SK-N-SH treated with all-trans-retinoic acid at 6 μM for 48 hours (cell line): ENCODE measurements around the gene DNAJC22.

ENCODE experiments used
- PATZ1 ChIP-seq: fragments of 250-450 bp; sonication (Bioruptor Pico); IDR thresholded peaks from 2 replicates; pipeline ENCODE4 v1.8.0; 2020; ENCODE audit warnings: mild to moderate bottlenecking, moderate library complexity, borderline replicate concordance
- POU6F1 ChIP-seq: fragments of 250-450 bp; sonication (Bioruptor Pico); IDR thresholded peaks from 2 replicates; pipeline ENCODE4 v1.8.0; 2021; ENCODE audit warnings: low read depth, mild to moderate bottlenecking, moderate library complexity, borderline replicate concordance
- TOX ChIP-seq: fragments of 250-450 bp; sonication (Bioruptor Pico); IDR thresholded peaks from 2 replicates; pipeline ENCODE4 v1.8.0; 2021; ENCODE audit warnings: mild to moderate bottlenecking, moderate library complexity, borderline replicate concordance
- ZC3H10 ChIP-seq: fragments of 250-450 bp; sonication (Bioruptor Pico); IDR thresholded peaks from 2 replicates; pipeline ENCODE4 v1.5.1; 2021; ENCODE audit warnings: mild to moderate bottlenecking, moderate library complexity

GRCh38 chr12:49325606-49326005 lies 21.1 kb upstream of the DNAJC22 start:
- no peak for TF ChIP-seq POU6F1 (CRISPR knock-in tag)
- no peak for TF ChIP-seq TOX (CRISPR knock-in tag)
- no peak for TF ChIP-seq ZC3H10 (CRISPR knock-in tag)
- no peak for TF ChIP-seq PATZ1 (CRISPR knock-in tag)
